Astrocyte (in vitro differentiated cells and primary cell): ENCODE measurements around the gene ARMC12. TPM values are rescaled to one million over a fixed set of nuclear protein-coding genes. Genes with fewer than 3 reads are reported as not detected.

Experiments
- DNase-seq: peaks from one replicate; pipeline ENCODE4 v3.0.0-alpha.2; 2010; ENCODE audit warnings: low read depth
- FAIRE-seq: peaks from 2 replicates; lab custom pipeline; 2011; peaks lifted over from hg19 to GRCh38; lab: Jason Lieb, UNC
- H2AFZ ChIP-seq: 2 replicates; pipeline ENCODE4 v1.6.0; 2012; ENCODE audit warnings: low read depth, low read length, inconsistent platforms
- H3K27ac ChIP-seq: 2 replicates; pipeline ENCODE4 v1.5.1; 2011; ENCODE audit warnings: low read depth, low read length, inconsistent platforms
- H3K27me3 ChIP-seq: 2 replicates; pipeline ENCODE4 v1.6.0; 2011; ENCODE audit warnings: low read length, inconsistent platforms; ENCODE audit not compliant: insufficient read depth
- H3K36me3 ChIP-seq: 2 replicates; pipeline ENCODE4 v1.5.1; 2011; ENCODE audit warnings: low read length, inconsistent platforms; ENCODE audit not compliant: insufficient read depth
- H3K4me1 ChIP-seq: 2 replicates; pipeline ENCODE4 v1.5.1; 2011; ENCODE audit warnings: low read length, inconsistent platforms; ENCODE audit not compliant: insufficient read depth
- H3K4me2 ChIP-seq: 2 replicates; pipeline ENCODE4 v1.6.0; 2012; ENCODE audit warnings: low read length, inconsistent platforms
- H3K4me3 ChIP-seq: 2 replicates; pipeline ENCODE4 v1.5.1; 2011; ENCODE audit warnings: low read depth, mild to moderate bottlenecking, low read length, inconsistent platforms; ENCODE audit not compliant: insufficient read depth
- H3K79me2 ChIP-seq: 2 replicates; pipeline ENCODE4 v1.6.0; 2012; ENCODE audit warnings: mild to moderate bottlenecking, low read length, inconsistent platforms; ENCODE audit not compliant: insufficient read depth
- H3K9ac ChIP-seq: 2 replicates; pipeline ENCODE4 v1.6.0; 2012; ENCODE audit warnings: mild to moderate bottlenecking, low read length, inconsistent platforms
- H3K9me3 ChIP-seq: 2 replicates; pipeline ENCODE4 v1.5.1; 2012; ENCODE audit warnings: low read depth, mild to moderate bottlenecking, low read length, inconsistent platforms; ENCODE audit not compliant: insufficient read depth
- H4K20me1 ChIP-seq: 2 replicates; pipeline ENCODE4 v1.6.0; 2012; ENCODE audit warnings: low read length, inconsistent platforms; ENCODE audit not compliant: insufficient read depth
- H3K27ac Mint-ChIP-seq: one replicate; pipeline ENCODE4 v1.8.0; 2021; ENCODE audit warnings: mild to moderate bottlenecking, mixed read lengths; ENCODE audit not compliant: unreplicated experiment
- H3K27me3 Mint-ChIP-seq: one replicate; pipeline ENCODE4 v1.8.0; 2021; ENCODE audit warnings: low read depth, mixed read lengths; ENCODE audit not compliant: unreplicated experiment
- H3K36me3 Mint-ChIP-seq: one replicate; pipeline ENCODE4 v1.8.0; 2021; ENCODE audit warnings: low read depth, mixed read lengths; ENCODE audit not compliant: unreplicated experiment
- H3K4me1 Mint-ChIP-seq: one replicate; pipeline ENCODE4 v1.8.0; 2021; ENCODE audit warnings: low read depth, mixed read lengths; ENCODE audit not compliant: unreplicated experiment
- H3K4me3 Mint-ChIP-seq: one replicate; pipeline ENCODE4 v1.8.0; 2021; ENCODE audit warnings: mild to moderate bottlenecking, moderate library complexity, mixed read lengths; ENCODE audit not compliant: unreplicated experiment
- H3K9me3 Mint-ChIP-seq: one replicate; pipeline ENCODE4 v1.8.0; 2021; ENCODE audit warnings: mild to moderate bottlenecking, mixed read lengths; ENCODE audit not compliant: unreplicated experiment
- EZH2 ChIP-seq: IDR thresholded peaks from 2 replicates; pipeline ENCODE4 v1.6.1; 2012; ENCODE audit warnings: mild to moderate bottlenecking, low read length, inconsistent platforms; ENCODE audit not compliant: insufficient read depth
- total RNA-seq: library from RNA; stranded (reverse); gene quantifications from 2 replicates; pipeline ENCODE4 v1.2.1, GENCODE V29; 2021
- TF ChIP-seq, protein P1 (sequence below): IDR thresholded peaks from 2 replicates; pipeline ENCODE4 v1.5.1; 2011; ENCODE audit warnings: low read depth, mild to moderate bottlenecking, inconsistent platforms, low read length, moderate library complexity; ENCODE audit not compliant: insufficient read depth

ARMC12 gene
- total RNA-seq, 1 donor from 2014 or later: 0.25 TPM

DNA sequence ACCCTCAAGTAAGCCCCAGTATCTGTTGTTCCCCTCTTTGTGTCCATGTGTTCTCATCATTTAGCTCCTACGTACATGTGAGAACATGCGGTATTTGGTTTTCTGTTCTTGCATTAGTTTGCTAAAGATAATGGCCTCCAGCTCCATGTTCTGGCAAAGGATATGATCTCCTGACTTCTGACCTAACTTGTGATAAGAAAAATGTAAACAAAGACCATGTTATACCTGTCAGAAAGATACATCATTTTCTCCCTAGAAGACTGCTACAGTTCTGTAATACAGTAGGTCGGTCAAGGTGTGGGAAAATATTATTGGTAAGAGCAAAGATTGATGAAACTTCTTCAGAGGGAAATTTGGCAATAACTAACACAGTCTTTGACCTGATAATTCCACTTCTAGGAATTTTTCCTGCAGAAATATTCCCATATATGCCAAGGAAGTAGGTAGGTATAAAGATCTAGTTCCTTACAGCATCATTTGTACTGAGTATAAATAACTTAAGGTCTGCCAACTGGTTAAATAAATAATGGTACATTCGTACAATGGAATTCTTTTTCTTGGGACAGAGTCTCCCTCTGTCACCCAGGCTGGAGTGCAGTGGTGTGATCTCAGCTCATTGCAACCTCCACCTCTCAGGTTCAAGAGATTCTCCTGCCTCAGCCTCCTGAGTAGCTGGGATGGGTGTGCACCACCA is 29.0 kb upstream of the ARMC12 start:
- H3K27ac ChIP-seq: no peak overlapping the region
- no peaks in the 10 kb centered on the region for H3K36me3 Mint-ChIP-seq
- no peak overlapping the region for H3K4me2 ChIP-seq
- H4K20me1 ChIP-seq: no peaks in the 10 kb centered on the region
- peaks cover 2% of the 10 kb centered on the region for H3K27me3 Mint-ChIP-seq
- no peaks in the 10 kb centered on the region for H3K4me1 ChIP-seq
- no peak for DNase-seq
- H3K9me3 Mint-ChIP-seq: peaks cover 6% of the 10 kb centered on the region
- H3K9me3 ChIP-seq: no peaks in the 10 kb centered on the region
- H2AFZ ChIP-seq: no peak overlapping the region
- no peak for FAIRE-seq
- no peaks in the 10 kb centered on the region for H3K79me2 ChIP-seq
- H3K4me3 ChIP-seq: no peak overlapping the region
- H3K4me3 Mint-ChIP-seq: no peak overlapping the region
- H3K9ac ChIP-seq: no peak overlapping the region
- no peak for TF ChIP-seq EZH2
- TF ChIP-seq, protein P1, sequence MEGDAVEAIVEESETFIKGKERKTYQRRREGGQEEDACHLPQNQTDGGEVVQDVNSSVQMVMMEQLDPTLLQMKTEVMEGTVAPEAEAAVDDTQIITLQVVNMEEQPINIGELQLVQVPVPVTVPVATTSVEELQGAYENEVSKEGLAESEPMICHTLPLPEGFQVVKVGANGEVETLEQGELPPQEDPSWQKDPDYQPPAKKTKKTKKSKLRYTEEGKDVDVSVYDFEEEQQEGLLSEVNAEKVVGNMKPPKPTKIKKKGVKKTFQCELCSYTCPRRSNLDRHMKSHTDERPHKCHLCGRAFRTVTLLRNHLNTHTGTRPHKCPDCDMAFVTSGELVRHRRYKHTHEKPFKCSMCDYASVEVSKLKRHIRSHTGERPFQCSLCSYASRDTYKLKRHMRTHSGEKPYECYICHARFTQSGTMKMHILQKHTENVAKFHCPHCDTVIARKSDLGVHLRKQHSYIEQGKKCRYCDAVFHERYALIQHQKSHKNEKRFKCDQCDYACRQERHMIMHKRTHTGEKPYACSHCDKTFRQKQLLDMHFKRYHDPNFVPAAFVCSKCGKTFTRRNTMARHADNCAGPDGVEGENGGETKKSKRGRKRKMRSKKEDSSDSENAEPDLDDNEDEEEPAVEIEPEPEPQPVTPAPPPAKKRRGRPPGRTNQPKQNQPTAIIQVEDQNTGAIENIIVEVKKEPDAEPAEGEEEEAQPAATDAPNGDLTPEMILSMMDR: no peak
- H3K27ac Mint-ChIP-seq: no peak overlapping the region
- H3K36me3 ChIP-seq: no peaks in the 10 kb centered on the region
- peaks cover 2% of the 10 kb centered on the region for H3K27me3 ChIP-seq
- H3K4me1 Mint-ChIP-seq: no peaks in the 10 kb centered on the region

DNA sequence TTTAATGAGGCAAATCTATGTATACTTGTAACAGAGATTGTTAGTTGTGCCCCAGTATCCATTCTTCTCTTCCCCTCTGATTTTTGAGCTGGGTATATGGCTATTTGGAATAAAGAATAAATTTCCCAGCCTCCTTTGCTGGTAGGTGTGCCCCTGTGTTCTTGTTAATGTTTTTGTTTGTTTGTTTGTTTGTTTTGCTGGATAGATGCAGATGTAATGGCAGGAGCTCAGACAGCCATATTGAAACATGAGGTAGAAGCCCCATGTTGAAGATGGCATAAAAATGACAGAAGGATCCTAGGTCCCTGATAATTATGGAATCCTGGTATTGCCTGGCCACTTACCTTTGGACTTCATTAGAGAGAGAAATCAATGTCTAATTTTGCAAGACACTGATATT is 28.2 kb upstream of the ARMC12 start:
- H3K9ac ChIP-seq: no peak overlapping the region
- Mint-ChIP-seq H3K36me3 (no peaks in the 10 kb centered on the region), H3K4me1 (no peaks in the 10 kb centered on the region), H3K27me3 (peaks cover 5% of the 10 kb centered on the region), H3K9me3 (peaks cover 6% of the 10 kb centered on the region), H3K4me3 (no peak overlapping the region), H3K27ac (no peak overlapping the region)
- H3K79me2 ChIP-seq: no peaks in the 10 kb centered on the region
- no peak overlapping the region for H2AFZ ChIP-seq
- no peak overlapping the region for H3K4me3 ChIP-seq
- no peak for TF ChIP-seq EZH2
- TF ChIP-seq, protein P1: no peak
- H3K4me2 ChIP-seq: no peak overlapping the region
- no peaks in the 10 kb centered on the region for H3K4me1 ChIP-seq
- H3K27ac ChIP-seq: no peak overlapping the region
- peaks cover 2% of the 10 kb centered on the region for H3K27me3 ChIP-seq
- no peak for DNase-seq
- H3K9me3 ChIP-seq: no peaks in the 10 kb centered on the region
- H4K20me1 ChIP-seq: no peaks in the 10 kb centered on the region
- H3K36me3 ChIP-seq: no peaks in the 10 kb centered on the region
- no peak for FAIRE-seq

DNA sequence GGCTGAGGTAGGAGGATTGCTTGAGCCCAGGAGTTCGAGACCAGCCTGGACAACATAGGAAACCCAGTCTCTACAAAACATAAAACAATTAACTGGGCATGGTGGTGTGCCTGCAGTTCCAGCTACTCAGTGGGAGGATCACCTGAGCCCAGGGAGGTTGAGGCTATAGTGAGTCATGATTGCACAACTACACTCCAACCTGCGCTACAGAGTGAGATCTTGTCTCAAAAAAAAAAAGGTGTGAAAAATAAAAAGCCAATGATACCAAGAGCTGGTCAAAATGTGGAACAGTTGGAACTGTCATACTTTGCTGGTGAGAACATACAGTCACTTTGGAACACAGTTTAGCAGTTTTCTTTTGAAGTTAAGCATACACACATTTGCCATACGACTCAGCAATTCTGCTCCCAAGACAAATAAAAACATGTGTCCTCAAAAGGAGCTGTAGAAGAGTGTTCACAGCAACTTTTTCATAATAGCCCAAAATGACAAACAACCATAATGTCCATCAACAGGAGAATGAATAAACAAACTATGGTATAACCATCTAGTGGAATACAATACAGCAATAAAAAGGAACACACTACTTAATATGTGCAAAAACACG is 26.5 kb upstream of the ARMC12 start:
- DNase-seq (no peak), FAIRE-seq (no peak)
- H3K36me3 ChIP-seq: no peaks in the 10 kb centered on the region
- no peaks in the 10 kb centered on the region for H3K4me1 ChIP-seq
- no peak overlapping the region for H3K27ac Mint-ChIP-seq
- H3K9ac ChIP-seq: no peak overlapping the region
- H3K4me3 ChIP-seq: no peak overlapping the region
- H3K9me3 ChIP-seq: no peaks in the 10 kb centered on the region
- no peak overlapping the region for H2AFZ ChIP-seq
- H3K36me3 Mint-ChIP-seq: no peaks in the 10 kb centered on the region
- H3K4me3 Mint-ChIP-seq: no peak overlapping the region
- H3K4me2 ChIP-seq: no peak overlapping the region
- H3K9me3 Mint-ChIP-seq: no peaks in the 10 kb centered on the region
- H3K27me3 ChIP-seq: peaks cover 2% of the 10 kb centered on the region
- H3K27me3 Mint-ChIP-seq: peaks cover 9% of the 10 kb centered on the region
- TF ChIP-seq, protein P1: no peak
- no peak for TF ChIP-seq EZH2
- H4K20me1 ChIP-seq: no peaks in the 10 kb centered on the region
- H3K79me2 ChIP-seq: no peaks in the 10 kb centered on the region
- no peaks in the 10 kb centered on the region for H3K4me1 Mint-ChIP-seq
- H3K27ac ChIP-seq: no peak overlapping the region
